ENCODE data around the gene EDC3.

Gene EDC3

DNA sequence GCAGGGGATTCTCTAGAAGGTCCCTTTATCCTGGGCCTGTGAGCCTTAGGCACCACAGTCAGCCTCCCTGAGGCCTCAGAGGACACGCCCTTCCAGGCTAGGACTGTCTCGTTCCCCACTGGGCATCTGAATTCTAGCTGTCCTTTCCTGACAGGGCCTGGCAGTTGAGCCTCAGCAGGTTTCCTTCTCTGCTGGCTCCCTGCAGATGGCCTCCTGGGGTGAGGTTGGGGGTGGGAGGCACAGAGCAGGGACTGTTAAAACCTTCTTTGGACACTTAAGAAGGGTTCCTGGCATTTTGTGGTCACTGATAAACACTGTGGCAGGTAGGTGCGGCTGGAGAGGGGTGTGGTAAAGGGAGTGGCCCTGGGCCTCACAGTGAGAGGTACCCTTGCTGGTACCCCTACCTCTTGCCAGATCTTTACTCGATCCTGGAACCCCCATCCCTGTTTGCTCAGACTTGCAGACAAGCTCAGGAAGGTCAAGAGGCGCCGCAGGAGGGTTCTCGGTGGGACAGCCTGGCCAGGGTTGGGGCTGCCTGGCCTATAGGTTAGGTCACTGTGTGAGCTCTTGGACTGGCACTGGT, 71.7 kb downstream of the EDC3 start:
- no peak for DNase-seq

- DNase-seq, result no peak
These were observed 73.1 kb downstream of the EDC3 start for GRCh38 chr15:74622758-74623157.

DNA sequence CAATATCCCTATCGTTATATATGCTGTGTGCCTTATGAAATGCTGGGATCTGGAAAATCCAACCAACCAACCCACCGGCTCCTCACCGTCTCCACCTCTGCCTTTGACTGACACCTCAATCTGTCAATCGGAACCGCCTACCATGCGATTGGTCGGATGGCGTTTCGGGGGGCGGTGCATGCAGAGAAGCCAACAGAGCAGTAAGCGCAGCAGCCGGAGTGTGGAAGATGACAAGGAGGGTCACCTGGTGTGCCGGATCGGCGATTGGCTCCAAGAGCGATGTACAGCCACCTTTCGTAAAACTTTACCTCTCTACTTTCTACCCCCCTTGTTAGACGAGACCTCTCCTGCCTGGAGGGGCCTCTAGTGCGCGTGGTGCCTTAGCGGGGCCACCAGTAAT, 73.9 kb downstream of the EDC3 start:
- no peak for DNase-seq

DNA sequence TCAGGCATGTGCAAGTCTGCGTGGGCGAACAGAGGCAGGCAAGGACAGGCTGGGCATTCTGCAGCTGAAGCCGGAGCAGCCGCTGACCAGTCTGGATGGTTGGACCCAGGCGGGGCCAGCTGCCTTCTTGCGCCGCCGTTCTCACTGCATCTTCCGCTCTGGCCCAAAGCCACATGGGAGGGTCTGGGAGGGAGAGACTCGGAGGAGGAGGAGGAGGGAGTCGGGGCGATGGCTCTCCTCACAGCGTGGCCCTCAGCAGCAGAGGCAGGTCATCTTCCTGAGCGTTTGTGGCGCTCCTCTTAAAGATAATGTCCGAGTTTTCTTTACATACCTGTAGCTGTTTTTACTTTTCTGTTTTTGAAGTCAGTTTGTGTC, 74.3 kb downstream of the EDC3 start:
- DNase-seq, result no peak

GRCh38 chr15:74620636-74621545, 74.9 kb downstream of the EDC3 start:
- DNase-seq, result peak; percentile 64

DNA sequence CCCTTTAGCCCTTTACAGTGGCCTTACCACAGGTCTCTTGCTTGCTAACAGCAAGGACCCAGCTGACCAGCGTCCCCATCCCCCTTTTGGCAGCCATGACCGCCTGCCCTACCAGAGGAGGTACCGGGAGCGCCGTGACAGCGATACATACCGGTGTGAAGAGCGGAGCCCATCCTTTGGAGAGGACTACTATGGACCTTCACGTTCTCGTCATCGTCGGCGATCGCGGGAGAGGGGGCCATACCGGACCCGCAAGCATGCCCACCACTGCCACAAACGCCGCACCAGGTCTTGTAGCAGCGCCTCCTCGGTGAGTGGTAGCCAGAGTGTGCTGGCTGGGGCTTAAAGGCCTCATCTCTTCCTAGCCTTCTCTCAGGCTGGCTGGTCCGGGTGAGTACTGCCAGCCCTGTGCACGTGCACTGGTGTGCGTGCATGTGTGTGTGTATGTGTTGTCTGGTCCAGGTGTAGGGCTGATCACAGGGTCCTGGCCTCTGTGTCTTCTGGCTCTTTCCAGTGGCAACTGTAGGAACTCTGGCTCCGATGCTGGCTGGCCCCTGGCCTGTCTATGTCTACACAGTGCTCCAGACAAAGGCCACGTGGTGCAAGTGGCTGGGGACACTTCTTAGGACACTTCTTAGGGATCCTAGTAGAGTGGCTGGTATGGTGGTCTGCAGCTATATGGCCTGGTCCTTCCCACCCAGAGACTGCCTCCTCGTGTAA, 75.7 kb downstream of the EDC3 start:
- DNase-seq, result no peak

DNA sequence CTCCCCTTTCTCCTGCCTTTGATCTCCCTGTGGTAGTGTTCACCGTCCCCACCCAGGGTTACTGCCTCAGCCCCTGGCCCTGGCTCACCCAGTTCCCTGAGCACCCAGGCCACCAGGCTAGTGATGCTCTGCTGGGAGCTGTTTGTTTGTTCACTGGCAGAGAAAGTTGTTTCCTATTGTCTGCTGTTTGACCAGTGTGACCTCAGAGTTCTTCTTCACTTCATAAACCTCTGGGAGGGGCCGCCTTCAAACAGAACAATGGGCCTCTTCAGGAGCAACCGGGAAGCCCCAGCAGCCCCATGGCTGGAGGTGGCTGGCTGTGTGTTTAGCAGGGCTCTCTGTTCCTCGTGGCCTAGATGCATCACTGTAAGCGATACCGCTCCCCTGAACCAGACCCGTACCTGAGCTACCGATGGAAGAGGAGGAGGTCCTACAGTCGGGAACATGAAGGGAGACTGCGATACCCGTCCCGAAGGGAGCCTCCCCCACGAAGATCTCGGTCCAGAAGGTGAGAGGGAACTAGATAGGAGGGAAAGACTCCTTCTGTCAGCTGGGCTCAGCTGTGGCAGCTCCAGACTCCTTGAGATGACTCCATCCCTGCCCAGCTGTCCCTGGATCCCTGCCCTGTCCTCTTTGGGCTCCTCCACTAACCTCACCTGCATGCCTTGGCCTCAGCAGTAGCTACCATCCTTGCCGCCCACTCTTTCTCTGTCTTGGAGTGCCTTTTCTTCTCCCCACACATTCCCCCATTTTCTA, 76.8 kb downstream of the EDC3 start:
- DNase-seq, result no peak

- no peak for DNase-seq
These were observed 78.8 kb downstream of the EDC3 start for GRCh38 chr15:74616996-74617395.

GRCh38 chr15:74616366-74616939, 79.4 kb downstream of the EDC3 start:
- peak; percentile 62 for DNase-seq

- peak; percentile 98 for DNase-seq
These were observed 80.1 kb downstream of the EDC3 start, which contains the start of gene CLK3 for GRCh38 chr15:74615508-74616365. CLK3 (plus strand) TSS chr15:74615836; CDS start chr15:74619197, 3,361 bp downstream.

DNA sequence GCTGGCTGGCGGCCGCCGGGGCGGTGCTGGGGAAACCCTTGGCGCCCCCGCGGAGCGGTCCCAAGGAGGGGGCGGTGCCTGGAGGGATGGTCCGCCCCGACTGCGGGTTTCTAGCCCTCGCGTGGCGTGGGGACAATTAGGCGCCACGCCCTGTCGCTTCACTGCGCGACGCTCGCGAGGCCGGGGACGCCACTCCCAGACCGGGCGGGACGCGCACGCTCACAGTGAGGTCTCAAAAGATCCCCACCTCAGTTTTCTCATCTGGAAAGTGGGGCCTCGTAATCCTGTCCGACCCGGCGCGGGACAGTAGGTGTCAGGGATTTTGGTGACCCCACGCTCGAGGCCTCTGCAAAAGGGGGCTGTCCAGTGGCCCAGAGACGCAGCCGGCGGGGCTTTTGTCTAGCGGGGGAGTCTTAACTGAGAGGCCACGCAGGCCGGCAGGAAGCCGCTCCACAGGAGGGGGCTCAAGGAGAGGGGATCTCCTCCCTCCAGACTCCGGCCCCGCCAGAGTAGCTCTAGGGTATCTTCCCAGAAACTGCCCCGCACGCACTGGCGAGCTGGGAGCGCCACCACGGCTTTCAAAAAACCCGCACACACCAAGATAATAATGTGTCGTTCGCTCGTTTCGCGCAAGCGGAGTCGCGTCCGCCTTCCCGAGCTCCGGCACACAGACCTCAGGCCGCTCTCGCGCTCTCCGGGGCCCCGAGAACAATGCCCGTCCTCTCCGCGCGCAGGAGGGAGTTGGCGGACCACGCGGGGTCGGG, 80.9 kb downstream of the EDC3 start:
- peak; percentile 82 for DNase-seq

GRCh38 chr15:74613953-74614743, 81.7 kb downstream of the EDC3 start:
- no peak for DNase-seq

DNA sequence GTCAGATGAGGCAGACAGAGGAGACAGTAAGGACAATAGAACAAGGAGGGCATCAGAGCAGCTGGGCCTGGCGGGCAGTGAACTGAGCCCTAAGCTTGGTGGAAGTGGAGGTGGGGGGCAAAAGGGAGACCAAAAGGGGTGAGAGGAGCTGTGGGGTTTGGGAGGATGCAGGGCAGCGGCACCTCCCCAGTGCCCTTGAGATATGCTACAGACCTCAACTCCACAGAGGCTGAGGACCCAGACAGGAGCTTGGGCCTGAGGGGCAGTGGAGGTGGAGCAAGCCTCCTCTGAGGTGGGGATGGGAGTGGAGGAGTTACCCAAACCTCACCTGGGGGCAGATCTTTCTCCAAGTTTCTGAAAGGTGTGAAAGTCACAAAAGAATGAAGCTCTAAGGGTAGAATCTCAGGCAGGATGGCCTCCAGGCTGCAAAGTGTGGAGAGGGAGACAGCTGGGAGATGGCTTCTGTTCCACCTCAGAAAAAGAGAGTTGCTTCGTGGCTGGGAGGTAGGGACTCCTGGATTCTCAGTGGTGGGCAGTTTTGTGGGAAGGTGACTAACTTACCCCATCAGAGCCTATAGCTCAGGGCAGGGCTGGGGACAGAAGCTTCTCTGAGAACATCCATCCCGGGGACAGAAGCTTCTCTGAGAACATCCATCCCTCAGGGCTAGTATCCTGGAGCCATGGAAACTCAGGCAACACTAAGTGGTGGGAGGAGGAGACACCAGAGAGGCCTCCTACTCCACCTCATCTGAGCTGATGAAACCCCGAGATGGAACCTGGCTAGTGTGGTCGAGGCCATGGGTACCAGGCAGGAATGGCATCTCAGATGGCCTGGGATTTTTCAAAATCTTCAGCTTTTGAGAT, 82.5 kb downstream of the EDC3 start:
- DNase-seq, result no peak

DNA sequence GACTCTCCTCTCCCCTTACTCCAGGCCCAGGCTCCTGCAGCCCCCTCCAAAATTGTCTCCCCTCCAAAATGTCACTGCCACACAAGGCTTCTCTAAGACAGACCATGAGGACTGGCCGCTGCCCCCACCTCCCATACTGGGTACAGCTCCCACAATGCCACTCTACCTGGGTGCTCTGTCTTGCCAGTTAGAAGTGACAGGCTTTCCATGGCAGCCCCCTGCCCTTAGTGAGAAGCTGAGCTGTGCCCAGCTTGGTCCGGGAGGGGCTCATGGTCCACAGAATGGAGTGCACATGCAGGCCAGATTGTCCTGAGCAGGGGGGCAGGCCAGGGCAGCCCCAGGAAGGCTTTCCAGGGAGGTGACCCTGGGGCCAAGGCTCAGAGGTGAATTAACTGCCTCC, 83.1 kb downstream of the EDC3 start:
- no peak for DNase-seq

DNA sequence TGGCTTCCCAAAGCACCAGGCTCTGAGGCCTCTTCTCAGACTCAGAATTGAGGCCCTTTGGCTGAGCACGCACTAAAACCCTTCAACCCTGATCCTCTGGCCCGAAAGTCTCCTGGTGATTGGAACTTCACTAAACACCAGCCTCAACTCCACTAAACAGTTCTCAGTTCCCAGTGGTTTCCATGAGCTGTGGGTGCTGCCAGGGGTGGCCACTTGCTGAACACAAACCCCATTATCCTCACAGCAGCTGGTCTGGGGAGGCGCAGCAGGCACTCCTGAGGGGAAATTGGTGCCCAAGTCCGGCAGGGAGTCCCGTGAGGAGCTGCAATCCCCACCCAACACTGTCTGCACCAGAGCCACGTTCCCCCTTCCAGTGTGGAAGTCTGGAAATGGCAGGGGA, 84.0 kb downstream of the EDC3 start:
- DNase-seq, result no peak

- DNase-seq, result no peak
These were observed 84.5 kb downstream of the EDC3 start for GRCh38 chr15:74611341-74611740.

- DNase-seq, result no peak
These were observed 85.4 kb downstream of the EDC3 start for GRCh38 chr15:74610302-74610951.

DNA sequence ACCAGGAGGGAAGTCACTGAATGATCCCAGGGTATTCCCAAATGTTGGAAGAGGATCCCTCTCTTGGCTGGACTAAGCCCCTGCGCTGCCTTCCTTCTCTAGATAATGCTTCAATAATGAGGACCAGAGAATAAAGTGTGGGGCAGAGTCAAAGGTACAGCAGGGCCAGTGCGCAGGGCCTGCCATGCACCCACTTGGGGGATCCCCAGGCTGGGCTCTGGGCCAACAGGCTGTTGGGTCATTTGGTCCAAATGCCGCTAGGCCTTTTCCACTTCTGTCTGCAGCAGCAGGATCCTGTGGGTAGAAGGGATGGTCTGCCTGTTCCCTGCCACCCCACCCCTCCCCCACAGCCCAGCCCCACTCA, 85.9 kb downstream of the EDC3 start:
- no peak for DNase-seq

GRCh38 chr15:74608786-74609185, 87.0 kb downstream of the EDC3 start:
- DNase-seq, result no peak
